ENCODE measurements around the gene CROCC. TPM values are rescaled to one million over a fixed set of nuclear protein-coding genes. Genes with fewer than 3 reads are reported as not detected.
A peak's percentile ranks its signal among the peaks of the same experiment; 100 is the strongest.
"Not testable (repeated sequence)": the region's sequence is repeated elsewhere in the genome, so short reads cannot be mapped to it uniquely, and the experiment has no call there.

Gene CROCC
- total RNA-seq, 4 donors from 2014 or later = 8.0 to 34.5 (median 30.0) TPM

DNA sequence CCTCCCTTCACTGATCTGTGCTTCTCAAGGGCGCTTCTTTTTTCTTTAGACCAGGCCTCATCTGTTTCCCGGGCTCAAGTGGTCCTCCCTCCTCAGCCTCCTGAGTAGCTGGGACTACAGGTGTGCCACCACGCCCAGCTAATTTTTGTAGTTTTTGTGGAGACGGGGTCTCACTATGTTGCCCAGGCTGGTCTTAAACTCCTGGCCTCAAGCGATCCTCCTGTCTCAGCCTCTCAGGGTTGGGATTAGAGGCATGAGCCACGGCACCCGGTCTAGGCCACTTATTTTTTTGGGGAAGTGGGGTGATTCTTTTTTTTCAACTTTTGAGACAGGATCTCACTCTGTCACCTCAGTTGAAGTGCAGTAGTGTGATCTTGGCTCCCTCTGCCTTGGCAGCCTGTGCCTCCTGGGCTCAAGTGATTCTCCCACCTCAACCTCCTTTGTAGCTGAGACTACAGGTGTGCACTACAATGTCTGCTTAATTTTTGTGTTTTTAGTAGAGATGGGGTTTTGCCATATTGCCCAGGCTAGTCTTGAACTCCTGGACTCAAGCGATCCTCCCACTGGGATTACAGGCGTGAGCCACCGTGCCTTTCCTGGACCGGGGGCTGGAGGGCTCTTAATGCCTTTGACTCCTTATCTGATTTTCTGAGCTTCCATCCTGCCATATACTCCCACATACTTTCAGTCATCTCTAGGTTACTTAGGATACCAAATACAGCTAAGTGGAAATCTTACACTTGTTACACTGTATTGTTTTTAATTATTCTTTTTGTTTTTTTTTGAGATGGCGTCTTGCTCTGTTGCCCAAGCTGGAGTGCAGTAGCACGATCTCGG, 39.8 kb downstream of the CROCC start:
- peaks cover 0 to 32% (median 4%) of the 10 kb centered on the region in 3 donors for H3K4me1 ChIP-seq
- WGBS, 2 donors (ENCODE audit: low coverage in 1 of 2) = 89 to 91% methylated on average over 11 of the region's 14 CpGs
- peak overlapping the region in 3 of 4 donors; percentile 57 to 70 (median 64) for H3K27ac ChIP-seq
- no peak for ATAC-seq
- H3K27me3 ChIP-seq = no peaks in the 10 kb centered on the region
- H3K4me3 ChIP-seq = peak overlapping the region in 1 of 2 donors; percentile 56
- H3K36me3 ChIP-seq = peaks cover 0 to 45% of the 10 kb centered on the region in 2 donors
- TF ChIP-seq CTCF (IDR thresholded peaks at IDR 0.05) (no peak), POLR2AphosphoS5 (IDR thresholded peaks at IDR 0.05) (no peak), POLR2A (IDR thresholded peaks at IDR 0.05) (no peak), EP300 (IDR thresholded peaks at IDR 0.05) (no peak)
- H3K9me3 ChIP-seq = no peaks in the 10 kb centered on the region

DNA sequence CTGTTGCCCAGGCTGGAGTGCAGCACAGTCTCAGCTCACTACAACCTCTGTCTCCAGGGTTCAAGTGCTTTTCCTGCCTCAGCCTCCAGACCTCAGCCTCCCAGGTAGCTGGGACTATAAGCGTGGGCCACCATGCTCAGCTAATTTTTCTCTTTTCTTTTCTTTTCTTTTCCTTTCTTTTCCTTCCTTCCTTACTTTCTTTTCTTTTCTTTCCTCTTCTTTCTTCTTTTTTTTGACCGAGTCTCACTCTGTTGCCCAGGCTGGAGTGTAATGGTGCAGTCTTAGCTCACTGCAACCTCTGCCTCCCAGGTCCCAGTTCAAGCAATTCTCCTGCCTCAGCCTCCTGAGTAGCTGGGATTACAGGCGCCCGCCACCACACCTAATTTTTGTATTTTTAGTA, 42.4 kb downstream of the CROCC start:
- H3K27me3 ChIP-seq, H3K27ac ChIP-seq, H3K4me3 ChIP-seq, ATAC-seq, H3K9me3 ChIP-seq: not testable (repeated sequence)
- H3K4me1 ChIP-seq = peaks cover 0 to 46% (median 11%) of the 10 kb centered on the region in 3 donors
- 93 to 94% methylated on average over 4 of the region's 4 CpGs for WGBS, 2 donors (ENCODE audit: low coverage in 1 of 2)
- H3K36me3 ChIP-seq = peaks cover 0 to 42% of the 10 kb centered on the region in 2 donors

GRCh38 chr1:16965486-16966067, 43.8 kb downstream of the CROCC start:
- no peak overlapping the region for H3K27ac ChIP-seq
- peaks cover 0 to 53% of the 10 kb centered on the region in 2 donors for H3K36me3 ChIP-seq
- WGBS, 2 donors (ENCODE audit: low coverage in 1 of 2) = 50 to 100% methylated on average over 1 to 2 of the region's 13 CpGs
- no peak overlapping the region for H3K4me3 ChIP-seq
- no peak for ATAC-seq
- peaks cover 0 to 38% (median 11%) of the 10 kb centered on the region in 3 donors for H3K4me1 ChIP-seq
- H3K27me3 ChIP-seq = no peaks in the 10 kb centered on the region
- TF ChIP-seq POLR2A (IDR thresholded peaks at IDR 0.05) (no peak), EP300 (IDR thresholded peaks at IDR 0.05) (no peak), CTCF (IDR thresholded peaks at IDR 0.05) (no peak), POLR2AphosphoS5 (IDR thresholded peaks at IDR 0.05) (no peak)
- H3K9me3 ChIP-seq = no peaks in the 10 kb centered on the region

- 100% methylated on average over 3 of the region's 22 CpGs; no CpG with 5 or more reads in 1 of the 2 donors for WGBS, 2 donors (ENCODE audit: low coverage in 1 of 2)
- no peak for ATAC-seq
- Histone ChIP-seq H3K27ac (no peak overlapping the region), H3K4me1 (peaks cover 0 to 32% (median 9%) of the 10 kb centered on the region in 3 donors), H3K36me3 (peaks cover 0 to 57% of the 10 kb centered on the region in 2 donors), H3K4me3 (no peak overlapping the region), H3K9me3 (no peaks in the 10 kb centered on the region), H3K27me3 (no peaks in the 10 kb centered on the region)
- TF ChIP-seq POLR2AphosphoS5 (IDR thresholded peaks at IDR 0.05) = no peak
- no peak for TF ChIP-seq POLR2A (IDR thresholded peaks at IDR 0.05)
- no peak for TF ChIP-seq CTCF (IDR thresholded peaks at IDR 0.05)
- TF ChIP-seq EP300 (IDR thresholded peaks at IDR 0.05) = no peak
These were observed 44.6 kb downstream of the CROCC start for GRCh38 chr1:16966282-16966681.

DNA sequence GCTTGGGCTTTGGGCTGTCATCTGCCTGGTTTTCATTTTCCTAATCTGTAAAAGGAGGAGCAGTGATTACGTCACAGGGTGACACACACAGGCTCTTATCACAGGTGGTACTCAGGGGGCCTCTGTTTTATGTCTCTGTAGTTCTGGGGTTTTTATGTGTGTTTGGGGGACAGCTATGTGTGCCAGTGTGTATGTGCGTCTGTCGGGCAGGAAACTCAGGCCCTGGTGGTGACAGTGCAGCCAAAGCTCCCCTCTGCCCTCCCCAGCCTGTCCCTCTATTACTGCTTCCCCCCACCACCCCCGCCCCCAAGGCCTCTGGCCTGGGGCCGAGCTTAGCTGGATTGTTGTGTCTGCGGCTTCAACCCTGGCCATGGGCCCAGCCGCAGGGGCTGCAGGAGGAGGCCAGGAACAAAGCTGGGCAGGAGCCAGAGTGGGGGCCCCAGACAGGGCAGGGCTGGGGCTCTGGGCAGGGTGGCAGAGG, 45.4 kb downstream of the CROCC start:
- Histone ChIP-seq H3K9me3 (no peaks in the 10 kb centered on the region), H3K27me3 (no peaks in the 10 kb centered on the region), H3K4me1 (peaks cover 0 to 31% (median 7%) of the 10 kb centered on the region in 3 donors), H3K27ac (no peak overlapping the region), H3K36me3 (peaks cover 0 to 57% of the 10 kb centered on the region in 2 donors), H3K4me3 (no peak overlapping the region)
- ATAC-seq = no peak
- 15% methylated on average over 3 of the region's 7 CpGs; no CpG with 5 or more reads in 1 of the 2 donors for WGBS, 2 donors (ENCODE audit: low coverage in 1 of 2)
- TF ChIP-seq EP300 (IDR thresholded peaks at IDR 0.05) = no peak
- no peak for TF ChIP-seq CTCF (IDR thresholded peaks at IDR 0.05)
- no peak for TF ChIP-seq POLR2A (IDR thresholded peaks at IDR 0.05)
- no peak for TF ChIP-seq POLR2AphosphoS5 (IDR thresholded peaks at IDR 0.05)

Data from gastroesophageal sphincter (tissue), 4 donors.